RPMI8226 (cell line): Measurements from ENCODE around the gene IKBKE.
A peak's percentile ranks its signal among the peaks of the same experiment; 100 is the strongest.

Source experiments
- DNase-seq: peaks from one replicate; pipeline ENCODE4 v3.0.0-alpha.2; 2015

IKBKE gene

DNA sequence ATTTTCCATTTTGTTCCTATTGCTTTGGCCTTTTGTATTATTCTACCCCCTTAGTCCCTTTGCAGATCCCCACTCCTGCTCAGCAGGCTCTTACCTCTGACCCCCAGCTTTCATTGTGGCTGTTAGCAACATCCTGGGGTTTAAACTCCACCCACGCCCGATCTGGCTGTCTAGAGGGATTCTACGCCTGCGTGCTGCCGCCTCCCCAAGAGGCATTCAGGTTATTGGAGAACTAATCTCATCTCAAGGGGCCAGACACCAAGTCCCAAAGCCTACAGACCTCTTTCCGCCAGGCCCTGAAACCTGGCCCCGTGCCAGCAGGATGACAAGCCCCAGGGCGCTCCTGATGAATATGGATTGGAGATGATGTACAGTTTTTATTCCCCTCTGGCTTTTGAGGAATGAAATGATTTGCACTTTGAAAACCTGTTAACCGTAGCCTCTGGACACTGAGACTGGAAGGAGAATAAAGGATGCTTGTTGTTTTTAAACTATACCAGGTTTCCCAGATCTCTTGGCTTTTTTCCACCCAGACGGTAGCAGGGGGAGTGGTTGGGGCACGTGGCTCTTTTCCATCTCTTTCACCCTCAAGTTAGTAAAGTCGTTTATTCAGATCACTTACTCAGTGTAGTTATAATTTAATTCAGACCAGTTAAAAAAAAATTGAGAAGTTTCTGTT is 14.5 kb upstream of the IKBKE start:
- DNase-seq = no peak

DNA sequence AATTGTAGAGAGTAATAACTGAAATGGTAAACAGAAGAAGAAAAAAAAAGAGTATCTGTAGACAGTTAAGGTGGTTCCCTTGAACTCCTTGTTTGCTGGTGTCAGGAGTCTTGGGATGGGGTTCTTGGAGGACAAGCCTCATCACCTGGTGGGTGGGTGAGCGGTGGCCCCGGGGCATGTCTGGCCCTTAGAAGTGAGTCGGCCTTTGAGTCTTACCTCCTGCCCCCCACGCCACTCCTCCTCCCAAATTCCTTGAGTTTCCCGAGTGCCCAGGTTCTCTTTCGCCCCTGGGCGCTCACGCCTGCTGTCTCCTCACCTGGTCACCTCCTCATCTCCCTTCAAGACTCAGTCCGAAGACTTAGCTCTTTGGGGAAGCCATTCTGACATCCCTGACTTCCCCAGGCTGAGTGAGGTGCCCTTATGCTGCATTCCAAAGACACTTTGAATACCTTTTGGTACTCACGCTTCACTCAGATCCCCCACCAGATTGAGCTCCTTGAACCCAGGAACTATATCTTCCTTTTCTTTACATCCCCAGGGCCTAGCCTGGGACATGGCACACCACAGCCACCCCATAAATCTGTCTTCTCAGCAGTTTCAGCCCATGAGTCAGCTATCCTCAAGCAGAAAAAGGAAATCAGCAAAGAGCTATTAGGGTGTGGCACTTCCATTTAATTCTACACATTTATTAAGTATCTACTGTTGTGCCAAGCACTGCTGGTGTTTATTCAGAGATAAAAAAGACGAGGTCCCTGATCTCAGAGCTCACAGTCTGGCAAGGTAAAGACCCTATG is 13.5 kb upstream of the IKBKE start:
- peak; percentile 57 for DNase-seq

DNA sequence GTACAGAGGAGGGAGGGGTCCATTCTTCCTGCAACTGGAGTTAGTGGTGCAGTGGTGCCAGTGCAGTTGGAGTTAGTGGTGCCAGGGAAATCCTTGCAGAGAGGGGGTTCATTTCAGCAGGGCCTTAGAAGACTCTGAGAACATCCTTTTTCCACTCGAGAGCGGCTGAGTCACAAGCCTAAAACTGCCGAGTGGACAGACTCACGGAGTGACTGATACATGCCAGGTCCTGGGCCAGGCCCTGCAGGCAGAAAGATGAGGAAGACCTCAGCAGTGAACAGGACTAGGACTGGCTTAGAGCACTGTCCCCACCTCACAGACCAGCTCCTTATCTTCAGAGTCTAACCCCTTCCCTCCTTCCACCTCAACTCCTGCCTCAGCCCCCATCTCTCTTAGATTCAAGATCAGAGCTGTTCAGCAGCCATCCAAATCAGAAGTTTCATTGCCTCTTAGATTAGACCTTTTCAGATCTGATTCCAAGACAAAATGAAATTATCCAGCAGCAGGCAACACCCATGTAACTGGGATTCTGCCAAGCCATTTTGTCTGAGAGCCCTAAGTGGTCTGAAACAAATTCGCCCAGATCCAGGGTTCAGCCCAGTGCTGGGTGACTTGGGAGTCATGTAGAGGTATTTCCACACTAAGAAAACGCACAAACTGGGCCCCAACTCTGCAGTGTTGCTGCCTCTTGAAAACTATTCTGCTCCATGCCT is 12.7 kb upstream of the IKBKE start:
- DNase-seq = no peak

DNA sequence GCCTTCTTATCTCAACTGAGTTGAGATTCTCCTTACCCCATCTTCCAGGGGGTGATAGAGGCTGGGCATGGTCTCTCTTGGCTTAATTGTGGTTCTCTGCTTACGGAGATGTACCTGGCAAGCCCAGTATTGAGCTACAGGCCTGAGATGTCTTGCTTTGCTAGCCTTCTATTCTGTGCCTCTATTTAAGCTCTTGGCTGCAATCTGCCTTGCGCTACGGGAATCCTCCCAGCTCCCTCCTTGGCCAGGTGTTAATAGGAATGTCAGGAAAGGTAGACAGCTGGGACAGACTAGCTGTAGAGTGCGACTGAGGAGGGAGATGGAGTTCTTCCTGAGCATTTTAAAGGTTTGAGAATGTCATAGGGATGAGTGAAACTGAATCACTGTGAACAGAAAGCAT is 10.6 kb upstream of the IKBKE start:
- no peak for DNase-seq

GRCh38 chr1:206460836-206461426 is 9.3 kb upstream of the IKBKE start:
- no peak for DNase-seq

DNA sequence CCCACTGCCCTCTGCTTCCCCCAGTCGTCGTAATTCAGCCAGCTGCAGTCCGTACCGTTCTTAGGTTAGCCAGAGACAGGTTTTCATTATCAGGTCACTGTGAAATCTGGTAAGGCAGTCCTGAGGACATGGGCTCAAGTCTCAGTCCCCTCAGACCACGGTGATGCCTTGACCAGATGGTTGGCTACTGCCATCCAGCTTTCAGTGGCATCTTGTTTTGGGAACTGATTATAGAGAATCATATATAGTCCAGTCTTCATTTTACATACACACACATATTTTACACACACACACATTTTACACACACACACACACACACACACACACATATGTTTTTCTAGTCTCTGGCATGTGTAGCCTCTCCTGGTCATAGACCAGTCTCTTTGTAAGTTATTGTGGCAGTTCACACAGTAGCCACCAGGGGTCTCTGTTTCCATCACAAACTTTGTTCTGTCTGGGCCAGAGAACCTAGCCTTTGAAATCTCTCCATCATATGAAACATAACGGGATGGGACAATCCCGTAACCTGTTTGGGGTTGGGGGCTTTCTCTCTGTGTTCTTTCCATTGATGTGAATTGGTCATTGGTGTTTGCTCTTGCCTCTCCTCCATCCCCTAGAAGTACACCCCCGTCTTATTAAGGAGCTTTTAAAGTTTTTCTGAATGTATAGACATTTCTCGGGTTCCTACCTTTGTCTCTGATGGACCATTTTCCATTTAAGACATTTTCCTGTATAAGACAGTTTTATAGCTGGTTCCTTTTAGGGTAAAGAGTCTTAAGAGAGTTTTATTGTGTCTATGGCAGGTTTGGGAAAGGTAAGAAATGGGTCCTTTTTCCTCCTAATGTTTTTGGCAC is 8.4 kb upstream of the IKBKE start:
- peak; percentile 84 for DNase-seq

GRCh38 chr1:206463137-206463536 is 7.1 kb upstream of the IKBKE start:
- DNase-seq = no peak

GRCh38 chr1:206463911-206464310 is 6.4 kb upstream of the IKBKE start:
- DNase-seq = no peak

- no peak for DNase-seq
Measured at GRCh38 chr1:206464456-206464964, 5.8 kb upstream of the IKBKE start.

DNA sequence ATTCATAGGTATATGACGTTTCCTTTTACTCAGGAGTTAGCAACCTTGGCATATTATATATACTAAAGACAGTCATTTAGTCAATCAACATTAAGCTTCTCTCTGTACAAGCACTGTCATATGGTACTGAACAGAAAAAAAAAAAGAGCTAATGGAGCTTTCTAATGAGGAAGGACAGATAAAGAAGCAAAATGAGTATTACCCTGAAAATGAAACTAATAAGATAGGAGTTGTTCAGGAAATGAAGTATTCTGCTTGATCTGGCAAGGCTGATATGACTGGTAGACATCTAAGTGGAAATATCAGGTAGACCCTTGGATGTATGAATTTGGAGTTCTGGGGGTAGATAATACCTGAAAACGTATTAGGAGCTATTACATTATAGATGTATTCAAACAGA is 4.3 kb upstream of the IKBKE start:
- no peak for DNase-seq

DNA sequence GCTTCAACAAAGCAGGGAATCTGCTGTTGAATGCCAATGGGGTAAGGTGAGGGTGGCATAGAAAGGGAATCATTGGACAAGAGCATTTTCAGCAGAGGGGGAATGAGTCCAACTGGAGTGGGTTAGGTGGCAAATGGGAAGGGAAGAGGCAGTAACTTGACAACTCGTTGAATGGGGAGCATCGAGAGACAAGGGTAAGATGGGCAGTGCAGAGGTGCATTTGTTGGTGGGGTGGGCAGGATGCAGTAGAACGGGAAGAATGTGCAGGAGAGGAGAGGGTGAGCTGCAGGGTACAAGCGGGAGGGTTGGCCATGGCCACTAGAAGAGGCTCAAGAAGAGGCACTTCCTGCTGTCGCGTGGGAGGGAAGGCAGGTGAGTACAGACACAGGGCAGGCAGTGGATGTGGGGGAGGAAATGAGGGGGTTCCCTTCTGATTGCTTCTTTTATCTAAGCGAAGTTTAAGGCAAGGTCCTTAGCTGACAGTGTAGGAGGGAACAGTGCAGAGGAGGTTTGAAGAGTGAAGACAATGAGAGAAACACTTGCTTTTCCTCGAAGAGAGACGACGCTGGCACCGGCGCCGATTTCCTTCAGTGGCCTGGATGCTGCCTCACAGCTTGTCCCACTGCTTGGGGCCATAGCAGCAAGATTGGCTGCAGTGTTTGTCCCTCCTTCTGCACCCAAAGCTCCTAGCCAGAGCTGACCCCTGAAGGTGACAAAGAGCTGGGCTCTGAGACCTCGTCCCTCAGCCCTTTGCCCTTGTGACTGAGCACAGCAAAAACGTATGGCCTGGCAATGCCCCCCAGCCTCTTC is 3.2 kb upstream of the IKBKE start:
- no peak for DNase-seq

- peak; percentile 14 for DNase-seq
Measured at GRCh38 chr1:206467915-206468314, 2.4 kb upstream of the IKBKE start.

- no peak for DNase-seq
Measured at GRCh38 chr1:206468571-206468970, 1.7 kb upstream of the IKBKE start.

DNA sequence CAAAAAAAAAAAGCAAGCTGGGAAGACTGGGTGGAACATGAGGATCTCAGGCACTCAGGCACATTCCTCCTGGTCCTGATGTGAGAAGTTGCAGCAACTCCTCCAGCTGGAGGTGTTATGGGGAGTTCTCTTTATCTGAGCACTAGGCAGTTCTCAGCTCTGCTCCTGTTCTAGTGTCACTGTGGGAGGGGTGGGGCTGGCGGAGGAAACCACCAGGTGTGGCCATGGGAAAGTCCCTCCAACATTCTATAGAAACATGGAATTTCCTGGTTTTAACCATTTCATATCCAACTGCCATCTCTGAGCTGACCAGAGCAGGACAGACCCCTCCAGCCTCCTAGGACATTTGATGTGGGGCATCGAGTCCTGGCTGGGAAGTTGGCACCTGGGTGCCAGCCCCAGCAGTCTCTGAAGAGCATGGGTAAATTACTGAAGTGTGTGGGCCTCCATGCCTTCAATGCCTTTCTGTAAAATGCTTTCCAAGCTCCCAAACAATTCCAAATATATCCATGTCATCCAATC is 804 bp upstream of the IKBKE start:
- DNase-seq = peak; percentile 45

DNA sequence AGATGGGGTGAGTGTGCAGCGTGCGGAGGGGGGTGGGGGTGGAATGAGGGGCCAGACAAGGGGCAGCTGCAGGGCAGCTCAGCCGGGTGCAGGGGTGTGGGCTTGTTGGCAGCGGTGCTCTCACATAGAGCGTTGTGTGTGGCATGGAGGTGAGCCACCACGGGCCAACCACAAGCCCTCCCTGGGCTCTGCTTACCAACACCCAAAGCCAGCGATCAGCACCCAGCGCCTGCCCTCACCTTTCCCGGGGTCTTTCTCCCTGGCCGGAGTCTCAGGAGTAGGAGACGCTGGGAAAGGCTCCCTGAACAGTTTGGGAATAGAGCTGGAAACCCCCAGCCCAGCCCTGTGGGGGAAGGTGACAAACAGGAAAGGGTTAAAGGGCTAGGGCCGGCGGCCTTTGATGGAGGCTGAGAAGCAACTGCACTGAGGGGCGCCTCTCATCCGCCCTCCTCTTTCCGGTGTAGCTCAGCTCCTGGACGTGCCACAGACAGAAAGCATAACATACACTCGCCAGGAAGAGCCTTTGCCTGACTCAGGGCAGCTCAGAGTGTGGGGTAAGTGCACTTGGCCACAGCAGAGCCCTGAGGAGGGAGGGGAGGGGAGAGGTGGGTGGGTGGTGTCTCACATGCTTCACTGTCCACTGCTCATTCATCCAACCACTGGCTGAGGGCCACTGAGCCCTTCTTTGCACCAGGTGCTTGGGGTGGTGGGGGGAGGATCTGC is 577 bp downstream of the IKBKE start:
- DNase-seq = peak; percentile 61

GRCh38 chr1:206471415-206471801 is 1.1 kb downstream of the IKBKE start:
- no peak for DNase-seq

- DNase-seq = no peak
Measured at GRCh38 chr1:206472024-206472423, 1.7 kb downstream of the IKBKE start.

GRCh38 chr1:206472454-206472853 is 2.2 kb downstream of the IKBKE start:
- no peak for DNase-seq

DNA sequence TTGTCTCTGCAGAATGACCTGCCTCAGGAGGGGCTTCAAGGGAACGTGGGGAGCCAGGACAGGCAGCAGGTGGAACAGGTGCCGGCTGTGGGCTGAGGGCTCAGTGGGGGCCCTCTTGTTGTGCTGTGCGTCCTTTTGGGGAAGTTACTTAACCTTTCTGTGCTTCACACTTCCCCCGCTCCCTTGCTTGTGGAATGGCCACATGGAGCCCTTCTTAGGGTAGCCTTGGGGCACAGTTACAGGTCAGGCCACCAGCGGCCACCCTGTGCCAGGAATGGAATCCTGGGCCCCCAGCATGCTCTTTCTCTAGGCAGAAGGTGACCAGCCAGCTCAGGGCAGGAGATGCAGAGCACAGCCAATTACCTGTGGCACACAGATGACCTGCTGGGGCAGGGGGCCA is 2.6 kb downstream of the IKBKE start:
- no peak for DNase-seq

DNA sequence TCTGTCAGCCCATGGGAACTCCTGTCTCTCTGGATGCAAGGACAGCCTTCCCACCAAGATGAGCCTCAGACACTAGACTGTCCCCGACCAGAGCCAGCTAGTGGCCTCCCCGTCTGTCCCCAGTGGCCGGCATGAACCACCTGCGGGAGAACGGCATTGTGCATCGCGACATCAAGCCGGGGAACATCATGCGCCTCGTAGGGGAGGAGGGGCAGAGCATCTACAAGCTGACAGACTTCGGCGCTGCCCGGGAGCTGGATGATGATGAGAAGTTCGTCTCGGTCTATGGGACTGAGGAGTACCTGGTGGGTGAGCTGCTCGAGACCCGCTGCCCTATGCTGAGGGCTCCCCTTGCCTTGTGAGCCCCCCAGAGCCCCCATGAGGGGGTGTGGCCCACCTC is 5.8 kb downstream of the IKBKE start:
- no peak for DNase-seq

DNA sequence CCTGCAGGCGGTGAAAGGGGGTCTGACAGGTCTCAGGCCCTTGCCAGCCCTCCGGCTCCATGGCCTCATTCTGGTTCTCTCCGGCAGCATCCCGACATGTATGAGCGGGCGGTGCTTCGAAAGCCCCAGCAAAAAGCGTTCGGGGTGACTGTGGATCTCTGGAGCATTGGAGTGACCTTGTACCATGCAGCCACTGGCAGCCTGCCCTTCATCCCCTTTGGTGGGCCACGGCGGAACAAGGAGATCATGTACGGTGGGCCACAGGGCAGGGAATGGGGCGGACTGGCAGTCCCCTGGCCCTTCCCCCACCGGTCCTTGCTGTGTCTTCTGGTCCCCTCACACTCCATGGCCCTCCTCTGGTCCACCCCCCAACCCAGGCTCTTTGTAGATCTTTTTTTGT is 6.3 kb downstream of the IKBKE start:
- DNase-seq = no peak
